C4-2B (cell line): Measurements from ENCODE around the gene MOSMO.

Source experiments
- CTCF ChIP-seq: fragments of 450-650 bp; conservative IDR thresholded peaks from 2 replicates; pipeline ENCODE4 v1.5.1; 2017; ENCODE audit warnings: mild to moderate bottlenecking
- ZFX ChIP-seq: fragments of 450-650 bp; IDR thresholded peaks from 2 replicates; pipeline ENCODE4 v1.6.1; 2017

GRCh38 chr16:21991621-21992020, 16.3 kb upstream of the MOSMO start:
- no peak for TF ChIP-seq CTCF
- TF ChIP-seq ZFX, result no peak
